PFSK-1 (cell line): Measurements from ENCODE around the gene CCDC167.

Experiments
- FOXP2 ChIP-seq: optimal IDR thresholded peaks from 2 replicates; pipeline ENCODE3; 2011; ENCODE audit warnings: borderline replicate concordance, control low read depth, inconsistent platforms; ENCODE audit not compliant: insufficient read depth; ENCODE audit errors: extremely low read length, extremely low read depth
- POLR2AphosphoS5 ChIP-seq: IDR thresholded peaks from 2 replicates; pipeline ENCODE4 v1.6.1; 2012; ENCODE audit warnings: low read depth, mild to moderate bottlenecking, control low read depth, low read length, moderate library complexity
- REST ChIP-seq, 2 experiments: IDR thresholded peaks; 2 replicates each; pipeline versions ENCODE4 v1.6.1 to v1.8.0; 2011 to 2012; ENCODE audit warnings: low read depth in 2 of 2, low read length in 2 of 2, control low read depth in 1 of 2, inconsistent platforms in 1 of 2, mild to moderate bottlenecking in 1 of 2, moderate library complexity in 1 of 2; ENCODE audit not compliant: insufficient read depth in 1 of 2
- TAF1 ChIP-seq: IDR thresholded peaks from 2 replicates; pipeline ENCODE4 v1.6.1; 2012; ENCODE audit warnings: low read length, control low read depth, borderline replicate concordance; ENCODE audit not compliant: insufficient read depth

- no peak for TF ChIP-seq FOXP2
- TF ChIP-seq REST (IDR thresholded peaks at IDR 0.05; ENCODE audit: insufficient read depth in 1 of 2, low read depth in 2 of 2, low read length in 2 of 2) = no peak
- TF ChIP-seq POLR2AphosphoS5 = no peak
- no peak for TF ChIP-seq TAF1
Measured at GRCh38 chr6:37433657-37434271, 65.9 kb downstream of the CCDC167 start.
